Measurements from ENCODE around the gene CASQ2.

Gene CASQ2

GRCh38 chr1:115767403-115767802 is 1.1 kb downstream of the CASQ2 start:
- DNase-seq (ENCODE audit: low read depth), result no peak
- no peak overlapping the region for H3K4me3 ChIP-seq (ENCODE audit: low read depth, low read length)
- no peak for TF ChIP-seq CTCF (IDR thresholded peaks at IDR 0.05; ENCODE audit: insufficient read depth, low read depth, low read length, missing control alignments)

- no peak for DNase-seq (ENCODE audit: low read depth)
- H3K4me3 ChIP-seq (ENCODE audit: low read depth, low read length), result no peak overlapping the region
- TF ChIP-seq CTCF (IDR thresholded peaks at IDR 0.05; ENCODE audit: insufficient read depth, low read depth, low read length, missing control alignments), result no peak
Measured at GRCh38 chr1:115765091-115765490, 3.4 kb downstream of the CASQ2 start.

GRCh38 chr1:115764541-115764940 is 4.0 kb downstream of the CASQ2 start:
- peak; percentile 18 for DNase-seq (ENCODE audit: low read depth)
- H3K4me3 ChIP-seq (ENCODE audit: low read depth, low read length), result no peak overlapping the region

GRCh38 chr1:115762779-115763178 is 5.7 kb downstream of the CASQ2 start:
- no peak overlapping the region for H3K4me3 ChIP-seq (ENCODE audit: low read depth, low read length)
- DNase-seq (ENCODE audit: low read depth), result no peak
- no peak for TF ChIP-seq CTCF (IDR thresholded peaks at IDR 0.05; ENCODE audit: insufficient read depth, low read depth, low read length, missing control alignments)

More at GRCh38 chr1:115764541-115764940, 4.0 kb downstream of the CASQ2 start:
- peak; percentile 26 for TF ChIP-seq CTCF (IDR thresholded peaks at IDR 0.05; ENCODE audit: insufficient read depth, low read depth, low read length, missing control alignments)

- TF ChIP-seq CTCF (IDR thresholded peaks at IDR 0.05; ENCODE audit: insufficient read depth, low read depth, low read length, missing control alignments), result no peak
- H3K4me3 ChIP-seq (ENCODE audit: low read depth, low read length), result no peak overlapping the region
- no peak for DNase-seq (ENCODE audit: low read depth)
Measured at GRCh38 chr1:115761601-115762302, 6.8 kb downstream of the CASQ2 start.

GRCh38 chr1:115757856-115758255 is 10.7 kb downstream of the CASQ2 start:
- TF ChIP-seq CTCF (IDR thresholded peaks at IDR 0.05; ENCODE audit: insufficient read depth, low read depth, low read length, missing control alignments), result no peak
- no peak for DNase-seq (ENCODE audit: low read depth)
- no peak overlapping the region for H3K4me3 ChIP-seq (ENCODE audit: low read depth, low read length)

- TF ChIP-seq CTCF (IDR thresholded peaks at IDR 0.05; ENCODE audit: insufficient read depth, low read depth, low read length, missing control alignments), result no peak
- DNase-seq (ENCODE audit: low read depth), result no peak
- H3K4me3 ChIP-seq (ENCODE audit: low read depth, low read length), result no peak overlapping the region
Measured at GRCh38 chr1:115757326-115757725, 11.2 kb downstream of the CASQ2 start.
